HepG2 (cell line): ENCODE measurements around the gene JMJD6. TPM values are rescaled to one million over a fixed set of nuclear protein-coding genes. Genes with fewer than 3 reads are reported as not detected.

Source experiments
- BCL6 ChIP-seq: IDR thresholded peaks from 2 replicates; pipeline ENCODE4 v1.6.1; 2016; ENCODE audit warnings: missing genetic modification reagents, missing compliant biosample characterization
- DRAP1 ChIP-seq: IDR thresholded peaks from 2 replicates; pipeline ENCODE4 v1.6.1; 2016; ENCODE audit warnings: missing genetic modification reagents, missing compliant biosample characterization
- GZF1 ChIP-seq: sonication (generic); formaldehyde crosslinking; IDR thresholded peaks from 2 replicates; pipeline ENCODE4 v1.5.1; 2020; ENCODE audit warnings: mild to moderate bottlenecking, missing genetic modification reagents
- HBP1 ChIP-seq: IDR thresholded peaks from 2 replicates; pipeline ENCODE4 v1.6.1; 2016; ENCODE audit warnings: low read depth, control low read depth
- KLF9 ChIP-seq: IDR thresholded peaks from 2 replicates; pipeline ENCODE4 v1.6.1; 2016; ENCODE audit warnings: low read depth
- KMT2A ChIP-seq: sonication (generic); formaldehyde crosslinking; IDR thresholded peaks from 2 replicates; pipeline ENCODE4 v1.4.0; 2020; ENCODE audit warnings: missing genetic modification reagents
- LCORL ChIP-seq, 2 experiments: fragments of 450-650 bp in 1 of 2; sonication (generic) in 1 of 2; formaldehyde crosslinking in 1 of 2; IDR thresholded peaks; 2 replicates each; pipeline versions ENCODE4 v1.5.0 to v1.6.1; 2017 to 2020; ENCODE audit warnings: antibody characterized with exemption in 1 of 2, missing genetic modification reagents in 1 of 2
- NFIB ChIP-seq: sonication (generic); formaldehyde crosslinking; IDR thresholded peaks from 2 replicates; pipeline ENCODE4 v1.9.0; 2021; ENCODE audit warnings: missing genetic modification reagents, mild to moderate bottlenecking, borderline replicate concordance
- ONECUT2 ChIP-seq: sonication (generic); formaldehyde crosslinking; IDR thresholded peaks from 2 replicates; pipeline ENCODE4 v1.4.0; 2020; ENCODE audit warnings: missing genetic modification reagents
- RFXAP ChIP-seq: sonication (generic); formaldehyde crosslinking; IDR thresholded peaks from 2 replicates; pipeline ENCODE4 v1.4.0; 2020; ENCODE audit warnings: missing genetic modification reagents, borderline replicate concordance
- SMARCC2 ChIP-seq: fragments of 450-650 bp; IDR thresholded peaks from 2 replicates; pipeline ENCODE4 v1.6.1; 2017; ENCODE audit warnings: antibody characterized with exemption, mild to moderate bottlenecking
- SMYD3 ChIP-seq: sonication (generic); formaldehyde crosslinking; IDR thresholded peaks from 2 replicates; pipeline ENCODE4 v1.8.1; 2023; ENCODE audit warnings: mild to moderate bottlenecking, missing genetic modification reagents
- SNAPC4 ChIP-seq: sonication (generic); formaldehyde crosslinking; IDR thresholded peaks from 2 replicates; pipeline ENCODE4 v1.4.0; 2020; ENCODE audit warnings: mild to moderate bottlenecking, missing genetic modification reagents
- SNRNP70 ChIP-seq: fragments of 200-400 bp; formaldehyde crosslinking; IDR thresholded peaks from 2 replicates; pipeline ENCODE4 v1.6.1; 2017; ENCODE audit warnings: mild to moderate bottlenecking, low read depth, low read length, moderate library complexity
- XBP1 ChIP-seq: sonication (generic); formaldehyde crosslinking; IDR thresholded peaks from 2 replicates; pipeline ENCODE4 v1.5.0; 2020; ENCODE audit warnings: missing genetic modification reagents
- YEATS2 ChIP-seq: sonication (generic); formaldehyde crosslinking; IDR thresholded peaks from 2 replicates; pipeline ENCODE4 v1.4.0; 2020; ENCODE audit warnings: missing genetic modification reagents, borderline replicate concordance
- ZFP36L2 ChIP-seq: sonication (generic); formaldehyde crosslinking; IDR thresholded peaks from 2 replicates; pipeline ENCODE4 v1.4.0; 2020; ENCODE audit warnings: missing genetic modification reagents
- ZNF17 ChIP-seq: sonication (generic); formaldehyde crosslinking; IDR thresholded peaks from 2 replicates; pipeline ENCODE4 v1.5.0; 2020; ENCODE audit warnings: mild to moderate bottlenecking, missing genetic modification reagents
- ZNF333 ChIP-seq: sonication (generic); formaldehyde crosslinking; IDR thresholded peaks from 2 replicates; pipeline ENCODE4 v1.4.0; 2020; ENCODE audit warnings: mild to moderate bottlenecking, missing genetic modification reagents, borderline replicate concordance
- ZNF468 ChIP-seq: sonication (generic); formaldehyde crosslinking; IDR thresholded peaks from 2 replicates; pipeline ENCODE4 v1.8.0; 2022; ENCODE audit warnings: mild to moderate bottlenecking, moderate library complexity, missing genetic modification reagents
- ZNF503 ChIP-seq: sonication (generic); formaldehyde crosslinking; IDR thresholded peaks from 2 replicates; pipeline ENCODE4 v1.4.0; 2020; ENCODE audit warnings: missing genetic modification reagents
- ZNF660 ChIP-seq: sonication (generic); formaldehyde crosslinking; IDR thresholded peaks from 2 replicates; pipeline ENCODE4 v1.5.1; 2020; ENCODE audit warnings: mild to moderate bottlenecking, low read depth, missing genetic modification reagents, borderline replicate concordance
- polyA plus RNA-seq, 8 experiments: library from polyadenylated mRNA; depleted of rRNA in 3 of 8; stranded (reverse) in 7 of 8; unstranded in 1 of 8; fragments of >200 nt; fragmentation: Illumina TruSeq in 4 of 8; extraction: Trizol in 4 of 8; gene quantifications; 2 replicates each; pipeline versions ENCODE4 v1.2.1 to v1.2.3, GENCODE V29; 2011 to 2016; ENCODE audit warnings: low read depth in 4 of 8, missing spikeins in 1 of 8, mixed read lengths in 1 of 8; ENCODE audit not compliant: insufficient read depth in 1 of 8
- total RNA-seq, 5 experiments: library from RNA; depleted of rRNA; stranded (reverse); fragments of >200 nt; fragmentation: Illumina TruSeq; extraction: Trizol; gene quantifications; 2 replicates each; pipeline ENCODE4 v1.2.3, GENCODE V29; 2016; ENCODE audit warnings: low read depth in 1 of 5

JMJD6 gene
- total and polyA plus RNA-seq, 2 of the 13 experiments (the other 11 are each of a cell fraction or from before 2014, with no cell fraction given): 33.6 to 41.0 TPM

GRCh38 chr17:76671123-76671911, 55.1 kb downstream of the JMJD6 start (continued):
- no peak for TF ChIP-seq NFIB (CRISPR knock-in tag)
- no peak for TF ChIP-seq KLF9 (CRISPR knock-in tag)
- TF ChIP-seq ZNF503 (CRISPR knock-in tag): 0 out of 2 replicates have a peak, but pooled peaks have one; percentile 24
- TF ChIP-seq ZNF17 (CRISPR knock-in tag): no peak
- TF ChIP-seq YEATS2 (CRISPR knock-in tag): peak; percentile 96
- peak; percentile 26 for TF ChIP-seq SNAPC4 (CRISPR knock-in tag)
- peak; percentile 61 for TF ChIP-seq HBP1 (CRISPR knock-in tag)
- TF ChIP-seq ZNF468: peak; percentile 90
- no peak for TF ChIP-seq SMARCC2
- TF ChIP-seq KMT2A: peak; percentile 31; the same call in 1 of the 2 replicates
- no peak; the same call in 1 of the 2 replicates for TF ChIP-seq RFXAP (CRISPR knock-in tag)
- peak; percentile 61; the same call in 1 of the 2 replicates for TF ChIP-seq GZF1 (CRISPR knock-in tag)
- TF ChIP-seq ONECUT2 (CRISPR knock-in tag): peak; percentile 16; the same call in 1 of the 2 replicates
- no peak for TF ChIP-seq XBP1 (CRISPR knock-in tag)
- TF ChIP-seq ZNF660: no peak
- no peak for TF ChIP-seq LCORL (IDR thresholded peaks at IDR 0.05)
- peak; percentile 86 for TF ChIP-seq LCORL (CRISPR knock-in tag; IDR thresholded peaks at IDR 0.05)
- TF ChIP-seq ZFP36L2 (CRISPR knock-in tag): no peak
- peak; percentile 88; the same call in 1 of the 2 replicates for TF ChIP-seq ZNF333 (CRISPR knock-in tag)
- TF ChIP-seq BCL6 (CRISPR knock-in tag): peak; percentile 28; the same call in 1 of the 2 replicates
- no peak for TF ChIP-seq SNRNP70
- TF ChIP-seq DRAP1 (CRISPR knock-in tag): no peak; the same call in 1 of the 2 replicates
- TF ChIP-seq SMYD3 (CRISPR knock-in tag): no peak
